WERI-Rb-1 (cell line): ENCODE results near the gene GPR4.
"Not testable (repeated sequence)": the region's sequence is repeated elsewhere in the genome, so short reads cannot be mapped to it uniquely, and the experiment has no call there.

Experiments
- DNase-seq: peaks from one replicate; pipeline ENCODE4 v3.0.0-alpha.2; 2020
- H3K27ac ChIP-seq: fragments of 250-450 bp; sonication (Bioruptor Pico); 2 replicates; pipeline ENCODE4 v1.5.1; 2020; ENCODE audit warnings: mild to moderate bottlenecking, moderate library complexity
- H3K27me3 ChIP-seq: fragments of 250-450 bp; sonication (Bioruptor Pico); 2 replicates; pipeline ENCODE4 v1.5.1; 2021; ENCODE audit warnings: mild to moderate bottlenecking, low read depth, moderate library complexity; ENCODE audit not compliant: insufficient read depth, severe bottlenecking
- H3K36me3 ChIP-seq: fragments of 250-450 bp; sonication (Bioruptor Pico); 2 replicates; pipeline ENCODE4 v1.5.1; 2020; ENCODE audit warnings: mild to moderate bottlenecking, moderate library complexity
- H3K4me3 ChIP-seq: 2 replicates; pipeline ENCODE4 v1.5.1; 2011; ENCODE audit warnings: low read depth, mild to moderate bottlenecking, control low read depth, low read length
- H3K9me3 ChIP-seq: fragments of 250-450 bp; sonication (Bioruptor Pico); 2 replicates; pipeline ENCODE4 v1.5.1; 2021; ENCODE audit warnings: mild to moderate bottlenecking, moderate library complexity; ENCODE audit not compliant: severe bottlenecking
- TF ChIP-seq, protein P1 (sequence below): IDR thresholded peaks from 2 replicates; pipeline ENCODE4 v1.5.1; 2011; ENCODE audit warnings: low read depth, mild to moderate bottlenecking, control low read depth, inconsistent platforms, low read length

The GPR4 gene

DNA sequence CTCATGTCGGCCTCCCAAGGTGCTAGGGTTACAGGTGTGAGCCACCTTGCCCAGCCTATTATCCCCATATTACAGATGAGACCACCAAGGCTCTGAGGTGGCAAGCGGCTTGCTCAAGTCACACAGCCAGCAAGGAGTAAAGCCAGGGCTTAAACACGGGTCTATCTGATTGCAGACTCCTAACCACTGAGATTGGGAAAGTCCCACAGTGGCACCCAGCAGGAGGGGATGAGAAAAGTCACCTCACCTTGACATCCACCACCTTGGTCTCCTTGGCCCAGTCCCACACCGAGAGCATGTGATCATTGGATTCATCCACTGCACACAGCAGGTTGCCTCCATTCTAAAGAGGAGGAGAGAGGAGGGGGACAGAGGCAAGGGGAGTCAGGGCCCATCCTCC lies 27.7 kb upstream of the GPR4 start:
- no peak for DNase-seq
- H3K36me3 ChIP-seq: no peaks in the 10 kb centered on the region

DNA sequence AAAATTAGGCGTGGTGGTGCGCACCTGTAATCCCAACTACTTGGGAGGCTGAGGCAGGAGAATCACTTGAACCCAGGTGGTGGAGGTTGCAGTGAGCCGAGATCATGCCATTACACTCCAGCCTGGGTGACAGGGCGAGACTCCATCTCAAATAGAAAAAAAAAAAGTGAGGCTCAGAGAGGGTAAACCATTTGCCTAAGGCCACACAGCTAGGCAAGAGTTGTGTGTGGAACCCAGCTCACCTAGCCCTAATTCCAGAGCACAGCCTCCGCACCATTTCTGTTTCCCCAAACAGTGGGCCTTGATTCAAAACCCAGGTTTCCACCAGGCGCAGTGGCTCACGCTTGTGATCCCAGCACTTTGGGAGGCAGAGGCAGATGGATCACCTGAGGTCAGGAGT lies 26.2 kb upstream of the GPR4 start:
- H3K9me3 ChIP-seq, DNase-seq, H3K27ac ChIP-seq, H3K36me3 ChIP-seq, H3K27me3 ChIP-seq, H3K4me3 ChIP-seq: not testable (repeated sequence)

More for the DNA sequence above, 27.7 kb upstream of the GPR4 start:
- H3K9me3 ChIP-seq: no peaks in the 10 kb centered on the region
- TF ChIP-seq, protein P1, sequence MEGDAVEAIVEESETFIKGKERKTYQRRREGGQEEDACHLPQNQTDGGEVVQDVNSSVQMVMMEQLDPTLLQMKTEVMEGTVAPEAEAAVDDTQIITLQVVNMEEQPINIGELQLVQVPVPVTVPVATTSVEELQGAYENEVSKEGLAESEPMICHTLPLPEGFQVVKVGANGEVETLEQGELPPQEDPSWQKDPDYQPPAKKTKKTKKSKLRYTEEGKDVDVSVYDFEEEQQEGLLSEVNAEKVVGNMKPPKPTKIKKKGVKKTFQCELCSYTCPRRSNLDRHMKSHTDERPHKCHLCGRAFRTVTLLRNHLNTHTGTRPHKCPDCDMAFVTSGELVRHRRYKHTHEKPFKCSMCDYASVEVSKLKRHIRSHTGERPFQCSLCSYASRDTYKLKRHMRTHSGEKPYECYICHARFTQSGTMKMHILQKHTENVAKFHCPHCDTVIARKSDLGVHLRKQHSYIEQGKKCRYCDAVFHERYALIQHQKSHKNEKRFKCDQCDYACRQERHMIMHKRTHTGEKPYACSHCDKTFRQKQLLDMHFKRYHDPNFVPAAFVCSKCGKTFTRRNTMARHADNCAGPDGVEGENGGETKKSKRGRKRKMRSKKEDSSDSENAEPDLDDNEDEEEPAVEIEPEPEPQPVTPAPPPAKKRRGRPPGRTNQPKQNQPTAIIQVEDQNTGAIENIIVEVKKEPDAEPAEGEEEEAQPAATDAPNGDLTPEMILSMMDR: no peak
- H3K27me3 ChIP-seq: no peaks in the 10 kb centered on the region
- H3K27ac ChIP-seq: no peak overlapping the region
- H3K4me3 ChIP-seq: no peak overlapping the region

DNA sequence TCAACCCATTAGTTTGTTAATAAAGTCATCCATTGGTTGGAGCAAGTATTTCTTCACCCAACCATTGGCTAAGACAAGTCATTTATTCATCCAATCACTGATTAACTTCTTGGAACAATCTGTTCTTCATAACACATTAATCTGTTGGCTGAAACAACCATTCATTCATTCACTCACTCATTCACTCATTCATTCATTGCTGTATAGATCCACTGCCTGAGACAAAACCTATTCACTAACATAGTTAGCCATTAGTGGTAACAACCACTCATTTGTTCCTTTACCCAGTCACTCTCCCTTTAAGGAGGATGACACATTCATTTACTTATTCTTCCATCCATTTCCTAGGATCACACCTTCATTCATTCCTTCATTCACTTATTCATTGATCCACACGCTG lies 22.0 kb upstream of the GPR4 start:
- Histone ChIP-seq H3K36me3 (no peaks in the 10 kb centered on the region), H3K27me3 (no peaks in the 10 kb centered on the region), H3K4me3 (no peak overlapping the region), H3K9me3 (no peaks in the 10 kb centered on the region), H3K27ac (no peak overlapping the region)
- TF ChIP-seq, protein P1: no peak
- DNase-seq: no peak

DNA sequence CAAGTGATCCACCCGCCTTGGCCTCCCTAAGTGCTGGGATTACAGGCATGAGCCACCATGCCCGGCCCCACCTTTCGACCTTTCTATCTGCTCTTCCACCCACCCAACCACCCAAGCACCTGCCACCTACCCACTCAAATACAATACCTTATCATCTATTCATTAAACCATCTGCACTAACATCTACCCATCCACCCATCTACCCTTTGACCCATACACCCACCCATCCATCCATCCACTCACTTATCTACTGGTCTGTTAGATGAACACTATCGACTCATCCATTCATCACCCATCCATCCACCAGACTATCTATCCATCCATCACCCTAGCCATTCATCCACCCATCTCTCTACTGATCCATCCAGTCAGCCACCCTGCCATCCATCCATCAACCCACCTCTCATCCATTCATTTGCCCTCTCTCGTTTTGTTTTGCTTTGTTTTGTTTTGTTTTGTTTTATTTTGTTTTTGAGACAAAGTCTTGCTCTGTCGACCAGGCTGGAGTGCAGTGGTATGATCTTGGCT lies 20.0 kb upstream of the GPR4 start:
- H3K27me3 ChIP-seq: no peaks in the 10 kb centered on the region
- no peaks in the 10 kb centered on the region for H3K36me3 ChIP-seq
- no peaks in the 10 kb centered on the region for H3K9me3 ChIP-seq
- TF ChIP-seq, protein P1: no peak
- DNase-seq: no peak
- no peak overlapping the region for H3K4me3 ChIP-seq
- H3K27ac ChIP-seq: no peak overlapping the region

DNA sequence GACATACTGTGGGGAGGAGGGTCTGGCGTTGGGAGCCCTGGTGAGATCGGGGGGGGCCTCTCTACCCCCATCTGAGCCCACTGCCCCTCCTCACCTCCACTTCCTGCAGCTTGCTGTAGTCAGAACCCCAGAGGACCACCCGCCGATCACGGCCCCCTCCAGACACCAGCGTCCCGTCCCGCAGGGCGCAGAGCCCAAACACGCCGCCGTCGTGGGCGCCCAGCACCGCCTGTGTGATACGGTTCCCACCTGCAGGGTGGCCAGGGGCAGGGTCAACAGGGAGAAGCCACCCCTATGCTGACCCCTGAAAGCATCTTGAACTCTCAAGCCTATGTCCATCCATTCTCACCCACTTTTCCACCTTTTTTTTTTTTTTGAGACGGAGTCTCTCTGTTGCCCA lies 19.4 kb upstream of the GPR4 start:
- Histone ChIP-seq H3K9me3 (no peaks in the 10 kb centered on the region), H3K27ac (no peak overlapping the region), H3K27me3 (no peaks in the 10 kb centered on the region), H3K4me3 (no peak overlapping the region), H3K36me3 (no peaks in the 10 kb centered on the region)
- TF ChIP-seq, protein P1: no peak
- DNase-seq: no peak

DNA sequence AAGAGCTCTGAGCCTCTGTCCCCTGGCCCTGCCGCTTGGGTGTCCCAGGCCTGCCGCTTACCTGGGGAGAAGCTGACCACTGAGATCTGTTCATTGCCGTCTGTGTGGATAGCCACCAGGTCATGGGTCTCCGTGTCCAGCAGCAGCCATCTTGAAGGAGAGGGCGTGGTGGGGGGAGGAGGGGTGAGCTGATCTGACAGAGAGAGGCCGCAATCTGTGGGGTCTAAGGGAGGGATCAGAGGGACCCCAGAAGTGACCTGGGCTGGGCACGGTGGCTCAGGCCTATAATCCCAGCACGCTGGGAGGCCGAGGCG lies 14.6 kb upstream of the GPR4 start:
- Histone ChIP-seq H3K4me3 (no peak overlapping the region), H3K27ac (no peak overlapping the region), H3K9me3 (no peaks in the 10 kb centered on the region), H3K36me3 (no peaks in the 10 kb centered on the region), H3K27me3 (no peaks in the 10 kb centered on the region)
- TF ChIP-seq, protein P1: no peak
- DNase-seq: no peak
